ENCODE data around the gene DCST2.

DCST2 gene

GRCh38 chr1:155048449-155049334 lies 15.1 kb upstream of the DCST2 start:
- H3K27me3 Mint-ChIP-seq (ENCODE audit: low read depth, poor library complexity) = peaks cover 11% of the 10 kb centered on the region
- TF ChIP-seq, protein P1, sequence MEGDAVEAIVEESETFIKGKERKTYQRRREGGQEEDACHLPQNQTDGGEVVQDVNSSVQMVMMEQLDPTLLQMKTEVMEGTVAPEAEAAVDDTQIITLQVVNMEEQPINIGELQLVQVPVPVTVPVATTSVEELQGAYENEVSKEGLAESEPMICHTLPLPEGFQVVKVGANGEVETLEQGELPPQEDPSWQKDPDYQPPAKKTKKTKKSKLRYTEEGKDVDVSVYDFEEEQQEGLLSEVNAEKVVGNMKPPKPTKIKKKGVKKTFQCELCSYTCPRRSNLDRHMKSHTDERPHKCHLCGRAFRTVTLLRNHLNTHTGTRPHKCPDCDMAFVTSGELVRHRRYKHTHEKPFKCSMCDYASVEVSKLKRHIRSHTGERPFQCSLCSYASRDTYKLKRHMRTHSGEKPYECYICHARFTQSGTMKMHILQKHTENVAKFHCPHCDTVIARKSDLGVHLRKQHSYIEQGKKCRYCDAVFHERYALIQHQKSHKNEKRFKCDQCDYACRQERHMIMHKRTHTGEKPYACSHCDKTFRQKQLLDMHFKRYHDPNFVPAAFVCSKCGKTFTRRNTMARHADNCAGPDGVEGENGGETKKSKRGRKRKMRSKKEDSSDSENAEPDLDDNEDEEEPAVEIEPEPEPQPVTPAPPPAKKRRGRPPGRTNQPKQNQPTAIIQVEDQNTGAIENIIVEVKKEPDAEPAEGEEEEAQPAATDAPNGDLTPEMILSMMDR (IDR thresholded peaks at IDR 0.05) = no peak
- no peaks in the 10 kb centered on the region for H3K36me3 Mint-ChIP-seq (ENCODE audit: low read depth)
- H3K4me1 Mint-ChIP-seq = peaks cover 72% of the 10 kb centered on the region
- H3K27ac Mint-ChIP-seq = peak overlapping the region; percentile 29
- H3K4me3 Mint-ChIP-seq = peak overlapping the region; percentile 16
- no peaks in the 10 kb centered on the region for H3K9me3 Mint-ChIP-seq
- no peak for DNase-seq

DNA sequence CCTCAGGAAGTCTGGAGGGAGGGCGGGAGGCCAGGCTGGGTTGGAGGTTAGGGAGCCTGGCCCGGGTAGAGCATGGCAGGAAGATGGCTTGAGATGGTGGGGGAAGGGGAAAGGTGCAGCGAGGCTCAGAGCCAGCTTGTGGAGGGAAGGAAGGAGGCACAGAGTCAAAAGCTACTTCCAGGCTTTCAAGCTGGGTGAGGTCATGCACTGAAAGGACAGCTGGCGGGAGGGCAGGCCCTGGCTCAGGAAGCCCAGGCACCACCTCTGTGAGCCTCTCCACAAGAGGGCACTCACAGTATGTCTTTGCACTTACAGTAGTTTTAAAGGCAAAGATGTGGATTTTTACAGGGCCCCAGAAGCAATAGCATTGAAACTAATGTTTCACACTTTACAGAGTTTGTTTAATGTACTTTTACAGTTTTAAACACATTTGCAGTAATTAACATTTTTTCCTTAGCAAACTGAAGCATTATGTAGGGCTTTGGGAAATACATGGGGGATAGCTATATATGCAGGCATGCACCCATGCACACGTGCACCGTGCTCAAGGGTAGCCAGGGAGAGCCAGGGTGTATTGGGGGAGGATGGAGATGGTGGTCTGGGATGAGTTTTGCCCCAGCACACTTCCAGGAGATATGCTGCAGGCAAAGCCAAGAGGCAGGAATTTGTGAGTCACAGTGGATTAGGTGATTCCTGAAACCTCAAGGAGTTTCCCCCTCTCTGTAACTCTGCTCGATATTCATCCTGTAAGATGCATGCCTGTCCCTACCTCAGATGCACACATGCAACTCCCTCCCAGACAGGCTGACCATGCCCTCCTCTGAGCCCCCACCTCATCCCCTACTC lies 11.5 kb upstream of the DCST2 start:
- DNase-seq = peak; percentile 62
- Mint-ChIP-seq H3K27me3 (ENCODE audit: low read depth, poor library complexity) (peaks cover 8% of the 10 kb centered on the region), H3K9me3 (no peaks in the 10 kb centered on the region), H3K36me3 (ENCODE audit: low read depth) (no peaks in the 10 kb centered on the region), H3K4me1 (peaks cover 56% of the 10 kb centered on the region), H3K4me3 (no peak overlapping the region), H3K27ac (no peak overlapping the region)
- TF ChIP-seq, protein P1 (IDR thresholded peaks at IDR 0.05) = peak; percentile 53

DNA sequence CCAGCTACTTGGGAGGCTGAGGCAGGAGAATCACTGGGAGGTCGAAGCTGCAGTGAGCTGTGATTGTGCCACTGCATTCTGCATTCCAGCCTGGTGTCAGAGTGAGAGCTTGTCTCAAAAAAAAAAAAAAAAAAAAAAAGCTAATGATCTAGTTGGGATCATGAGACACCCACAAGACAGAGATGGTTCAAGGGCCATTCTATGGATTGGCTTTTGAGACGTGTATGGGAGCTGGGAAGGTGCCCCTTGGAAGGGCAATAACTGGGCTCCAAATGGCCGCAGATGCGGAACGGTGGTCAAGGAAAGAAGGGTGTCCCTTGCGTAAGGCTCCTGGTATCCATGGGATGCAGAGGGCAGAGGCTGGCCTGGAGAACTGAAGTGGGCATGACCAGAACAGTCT lies 10.8 kb upstream of the DCST2 start:
- Mint-ChIP-seq H3K27me3 (ENCODE audit: low read depth, poor library complexity) (peaks cover 8% of the 10 kb centered on the region), H3K36me3 (ENCODE audit: low read depth) (no peaks in the 10 kb centered on the region), H3K9me3 (no peaks in the 10 kb centered on the region), H3K4me1 (peaks cover 49% of the 10 kb centered on the region), H3K4me3 (no peak overlapping the region), H3K27ac (no peak overlapping the region)
- DNase-seq = no peak
- TF ChIP-seq, protein P1 (IDR thresholded peaks at IDR 0.05) = no peak

DNA sequence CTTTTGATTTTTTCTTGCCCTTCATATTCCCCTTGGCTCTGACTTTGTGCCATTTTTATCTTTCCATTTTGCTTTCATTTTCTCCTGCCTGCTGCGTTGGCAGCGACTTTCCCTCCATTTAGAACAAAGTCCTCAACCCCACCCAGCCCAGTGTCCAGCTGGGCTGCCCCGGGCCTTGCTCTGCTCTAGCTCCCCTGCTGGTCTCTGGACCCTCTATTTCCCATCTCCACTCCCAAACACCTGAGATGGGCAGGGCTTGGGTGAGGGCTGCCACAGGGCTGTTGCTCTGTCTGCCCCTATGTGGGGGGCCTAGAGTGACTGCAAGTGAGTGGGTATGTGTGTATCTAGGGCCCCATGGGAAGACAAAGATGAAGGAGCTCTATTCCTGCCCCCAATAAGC lies 10.2 kb upstream of the DCST2 start:
- Mint-ChIP-seq H3K36me3 (ENCODE audit: low read depth) (no peaks in the 10 kb centered on the region), H3K27ac (no peak overlapping the region), H3K4me1 (peaks cover 44% of the 10 kb centered on the region), H3K9me3 (no peaks in the 10 kb centered on the region), H3K27me3 (ENCODE audit: low read depth, poor library complexity) (peaks cover 8% of the 10 kb centered on the region), H3K4me3 (no peak overlapping the region)
- no peak for DNase-seq
- TF ChIP-seq, protein P1 (IDR thresholded peaks at IDR 0.05) = no peak

- no peak for DNase-seq
- peaks cover 44% of the 10 kb centered on the region for H3K4me1 Mint-ChIP-seq
- H3K36me3 Mint-ChIP-seq (ENCODE audit: low read depth) = no peaks in the 10 kb centered on the region
- TF ChIP-seq, protein P1 (IDR thresholded peaks at IDR 0.05) = no peak
- H3K9me3 Mint-ChIP-seq = no peaks in the 10 kb centered on the region
- H3K27ac Mint-ChIP-seq = peak overlapping the region; percentile 64
- no peak overlapping the region for H3K4me3 Mint-ChIP-seq
- peaks cover 8% of the 10 kb centered on the region for H3K27me3 Mint-ChIP-seq (ENCODE audit: low read depth, poor library complexity)
Measured at GRCh38 chr1:155043301-155043702, 9.7 kb upstream of the DCST2 start.

All from nephron progenitor cell (in vitro differentiated cells).